Duodenal mucosa (tissue), 2 donors: ENCODE measurements around the gene EIPR1.

Experiments
- H3K27ac ChIP-seq: one replicate; pipeline ENCODE4 v1.7.0; 2013; ENCODE audit warnings: low read depth, low read length
- H3K27me3 ChIP-seq, 2 donors: one replicate each; pipeline ENCODE4 v1.7.0; 2013; ENCODE audit warnings: low read length in 2 of 2, control low read depth in 1 of 2; ENCODE audit not compliant: insufficient read depth in 2 of 2, control insufficient read depth in 1 of 2
- H3K36me3 ChIP-seq, 2 donors: one replicate each; pipeline ENCODE4 v1.7.0; 2013; ENCODE audit warnings: low read length in 2 of 2, control low read depth in 1 of 2; ENCODE audit not compliant: insufficient read depth in 2 of 2, control insufficient read depth in 1 of 2
- H3K4me1 ChIP-seq, 2 donors: one replicate each; pipeline ENCODE4 v1.7.0; 2013; ENCODE audit warnings: low read length in 2 of 2, control low read depth in 1 of 2; ENCODE audit not compliant: insufficient read depth in 2 of 2, control insufficient read depth in 1 of 2
- H3K4me3 ChIP-seq, 2 donors: one replicate each; pipeline ENCODE4 v1.7.0; 2013; ENCODE audit warnings: low read length in 2 of 2, low read depth in 1 of 2
- H3K9ac ChIP-seq, 2 donors: one replicate each; pipeline ENCODE4 v1.7.0; 2013; ENCODE audit warnings: low read length in 2 of 2, low read depth in 1 of 2
- H3K9me3 ChIP-seq, 2 donors: one replicate each; pipeline ENCODE4 v1.7.0; 2013; ENCODE audit warnings: low read length in 2 of 2, control low read depth in 1 of 2; ENCODE audit not compliant: control insufficient read depth in 1 of 2

The EIPR1 gene

GRCh38 chr2:3189076-3189591 is 188.5 kb downstream of the EIPR1 start:
- no peaks in the 10 kb centered on the region for H3K4me1 ChIP-seq
- peaks cover 18 to 43% of the 10 kb centered on the region in 2 donors for H3K36me3 ChIP-seq
- H3K27ac ChIP-seq: no peak overlapping the region

GRCh38 chr2:3188405-3188946 is 189.1 kb downstream of the EIPR1 start:
- H3K4me3 ChIP-seq: no peak overlapping the region
- H3K27me3 ChIP-seq: no peaks in the 10 kb centered on the region

More at GRCh38 chr2:3189076-3189591, 188.5 kb downstream of the EIPR1 start:
- H3K9ac ChIP-seq: no peak overlapping the region
- no peaks in the 10 kb centered on the region for H3K27me3 ChIP-seq
- no peak overlapping the region for H3K4me3 ChIP-seq
- no peaks in the 10 kb centered on the region for H3K9me3 ChIP-seq

DNA sequence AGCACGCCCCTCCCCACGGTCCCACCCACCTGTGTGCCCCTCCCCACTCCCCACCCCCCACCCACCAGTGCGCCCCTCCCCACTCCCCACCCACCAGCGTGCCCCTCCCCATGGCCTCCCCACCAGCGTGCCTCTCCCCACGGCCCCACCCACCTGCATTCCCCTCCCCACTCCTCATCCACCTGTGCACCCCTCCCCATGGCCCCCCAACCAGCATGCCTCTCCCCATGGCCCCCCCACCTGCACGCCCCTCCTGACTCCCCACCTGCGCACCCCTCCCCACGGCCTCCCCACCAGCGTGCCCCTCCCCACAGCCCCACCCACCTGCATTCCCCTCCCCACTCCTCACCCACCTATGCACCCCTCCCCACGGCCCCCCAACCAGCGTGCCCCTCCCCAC is 190.2 kb downstream of the EIPR1 start:
- Histone ChIP-seq H3K4me3 (no peak overlapping the region), H3K9me3 (no peaks in the 10 kb centered on the region), H3K27ac (no peak overlapping the region), H3K27me3 (no peaks in the 10 kb centered on the region), H3K36me3 (peaks cover 8 to 27% of the 10 kb centered on the region in 2 donors), H3K4me1 (no peaks in the 10 kb centered on the region), H3K9ac (no peak overlapping the region)

More at GRCh38 chr2:3188405-3188946, 189.1 kb downstream of the EIPR1 start:
- Histone ChIP-seq H3K4me1 (no peaks in the 10 kb centered on the region), H3K27ac (no peak overlapping the region), H3K36me3 (peaks cover 16 to 37% of the 10 kb centered on the region in 2 donors), H3K9ac (no peak overlapping the region), H3K9me3 (no peaks in the 10 kb centered on the region)

- Histone ChIP-seq H3K27ac (no peak overlapping the region), H3K27me3 (no peaks in the 10 kb centered on the region), H3K9me3 (no peaks in the 10 kb centered on the region), H3K36me3 (peaks cover 1 to 20% of the 10 kb centered on the region in 2 donors), H3K4me1 (no peaks in the 10 kb centered on the region), H3K4me3 (no peak overlapping the region), H3K9ac (no peak overlapping the region)
These were observed 190.9 kb downstream of the EIPR1 start for GRCh38 chr2:3186766-3187165.

DNA sequence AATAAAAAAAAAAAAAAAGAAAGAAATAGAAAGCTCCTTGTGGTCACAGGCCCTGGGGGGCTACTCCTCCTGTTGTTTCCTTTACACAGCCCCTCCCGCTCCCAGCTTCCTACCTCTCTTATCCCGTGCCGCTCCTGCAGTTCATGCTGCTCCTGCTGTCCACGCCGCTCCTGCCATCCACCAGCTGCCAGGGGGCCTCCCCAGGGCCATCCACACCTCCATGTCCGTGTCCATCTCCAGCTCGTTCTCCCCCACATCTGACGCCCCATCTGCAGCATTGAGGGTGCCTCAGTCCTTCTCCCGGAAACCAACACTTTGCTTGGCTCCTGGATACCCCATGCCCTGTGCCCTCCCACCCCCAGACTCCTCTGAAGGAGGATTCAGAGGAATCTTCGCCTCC is 191.7 kb downstream of the EIPR1 start:
- Histone ChIP-seq H3K9me3 (peaks cover 0 to 6% of the 10 kb centered on the region in 2 donors), H3K36me3 (peaks cover 0 to 19% of the 10 kb centered on the region in 2 donors), H3K4me3 (no peak overlapping the region), H3K27ac (no peak overlapping the region), H3K27me3 (no peaks in the 10 kb centered on the region), H3K9ac (no peak overlapping the region), H3K4me1 (no peaks in the 10 kb centered on the region)

- Histone ChIP-seq H3K4me3 (no peak overlapping the region), H3K36me3 (peaks cover 0 to 19% of the 10 kb centered on the region in 2 donors), H3K27me3 (no peaks in the 10 kb centered on the region), H3K4me1 (no peaks in the 10 kb centered on the region), H3K9me3 (peaks cover 0 to 7% of the 10 kb centered on the region in 2 donors), H3K9ac (no peak overlapping the region), H3K27ac (no peak overlapping the region)
These were observed 192.4 kb downstream of the EIPR1 start for GRCh38 chr2:3185256-3185655.

GRCh38 chr2:3184167-3184566 is 193.5 kb downstream of the EIPR1 start:
- Histone ChIP-seq H3K4me1 (no peaks in the 10 kb centered on the region), H3K9me3 (peaks cover 0 to 7% of the 10 kb centered on the region in 2 donors), H3K27ac (no peak overlapping the region), H3K9ac (no peak overlapping the region), H3K4me3 (no peak overlapping the region), H3K27me3 (no peaks in the 10 kb centered on the region), H3K36me3 (peaks cover 0 to 19% of the 10 kb centered on the region in 2 donors)

GRCh38 chr2:3183766-3184165 is 193.9 kb downstream of the EIPR1 start:
- H3K4me3 ChIP-seq: no peak overlapping the region
- H3K36me3 ChIP-seq: peaks cover 0 to 19% of the 10 kb centered on the region in 2 donors
- no peak overlapping the region for H3K9ac ChIP-seq

DNA sequence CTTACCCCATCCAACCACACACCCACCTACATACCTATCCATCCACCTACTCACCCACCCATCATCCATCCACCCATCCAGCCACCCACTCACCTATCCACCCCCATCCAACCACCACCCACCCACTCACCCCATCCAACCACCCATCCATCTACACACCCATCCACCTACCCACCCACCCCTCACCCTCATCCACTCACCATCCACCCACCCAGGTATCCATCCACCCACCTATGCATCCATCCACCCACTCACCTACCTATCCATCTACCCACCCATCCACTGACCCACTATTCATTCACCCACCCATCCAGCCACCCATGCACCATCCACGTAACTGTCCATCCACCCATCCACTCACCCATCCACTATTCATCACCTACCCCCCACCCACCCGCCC is 194.8 kb downstream of the EIPR1 start:
- Histone ChIP-seq H3K4me3 (no peak overlapping the region), H3K27ac (no peak overlapping the region), H3K4me1 (no peaks in the 10 kb centered on the region), H3K27me3 (no peaks in the 10 kb centered on the region), H3K9me3 (peaks cover 0 to 7% of the 10 kb centered on the region in 2 donors), H3K9ac (no peak overlapping the region), H3K36me3 (peaks cover 0 to 16% of the 10 kb centered on the region in 2 donors)

More at GRCh38 chr2:3183766-3184165, 193.9 kb downstream of the EIPR1 start:
- Histone ChIP-seq H3K4me1 (no peaks in the 10 kb centered on the region), H3K9me3 (peaks cover 0 to 7% of the 10 kb centered on the region in 2 donors), H3K27me3 (no peaks in the 10 kb centered on the region), H3K27ac (no peak overlapping the region)

DNA sequence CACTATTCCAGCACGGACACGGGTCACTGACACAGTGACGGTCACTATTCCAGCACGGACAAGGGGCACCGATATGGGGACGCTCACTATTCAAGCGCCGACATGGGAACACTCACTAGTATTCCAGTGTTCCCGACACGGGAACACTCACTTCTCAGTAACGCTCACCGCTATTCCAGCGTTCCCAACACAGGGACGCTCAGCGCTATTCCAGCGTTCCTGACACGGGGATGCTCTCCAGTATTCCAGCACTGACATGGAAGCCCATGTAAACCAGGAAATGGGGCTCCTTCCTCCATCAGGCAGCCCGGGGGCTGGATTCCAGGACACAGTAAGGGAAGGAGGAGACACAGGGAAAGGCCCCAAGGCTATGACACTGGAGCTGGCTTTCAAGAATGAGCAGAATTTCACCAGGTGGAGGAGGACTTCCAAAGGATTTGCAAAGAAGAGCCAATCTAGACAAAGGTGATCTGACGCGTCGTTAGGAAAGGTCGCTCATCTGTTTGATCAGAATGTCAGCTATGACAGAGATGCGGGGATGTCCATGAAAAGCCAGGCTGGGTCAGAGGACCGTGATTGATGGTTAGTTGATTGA is 196.1 kb downstream of the EIPR1 start:
- Histone ChIP-seq H3K27ac (no peak overlapping the region), H3K36me3 (peaks cover 5 to 18% of the 10 kb centered on the region in 2 donors), H3K9me3 (peaks cover 0 to 7% of the 10 kb centered on the region in 2 donors), H3K27me3 (no peaks in the 10 kb centered on the region), H3K9ac (no peak overlapping the region), H3K4me3 (no peak overlapping the region), H3K4me1 (no peaks in the 10 kb centered on the region)
